Measurements from ENCODE around the gene PLXND1.
"Not testable (repeated sequence)": the region's sequence is repeated elsewhere in the genome, so short reads cannot be mapped to it uniquely, and the experiment has no call there.

Gene PLXND1

DNA sequence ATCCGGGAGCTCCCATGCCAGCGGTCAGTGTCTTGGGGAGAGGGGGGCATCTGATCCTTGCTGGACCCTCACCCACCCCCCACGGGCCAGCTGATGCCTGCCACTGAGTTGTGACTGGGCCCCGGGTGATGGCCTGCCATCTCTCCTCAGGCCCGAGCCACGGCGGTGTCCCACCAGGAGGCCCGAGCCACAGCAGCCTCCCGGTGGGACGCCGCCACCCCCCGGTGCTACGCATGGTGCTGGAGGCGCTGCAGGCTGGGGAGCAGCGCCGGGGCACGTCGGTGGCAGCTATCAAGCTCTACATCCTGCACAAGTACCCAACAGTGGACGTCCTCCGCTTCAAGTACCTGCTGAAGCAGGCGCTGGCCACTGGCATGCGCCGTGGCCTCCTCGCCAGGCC, 59.2 kb downstream of the PLXND1 start:
- DNase-seq: no peak

DNA sequence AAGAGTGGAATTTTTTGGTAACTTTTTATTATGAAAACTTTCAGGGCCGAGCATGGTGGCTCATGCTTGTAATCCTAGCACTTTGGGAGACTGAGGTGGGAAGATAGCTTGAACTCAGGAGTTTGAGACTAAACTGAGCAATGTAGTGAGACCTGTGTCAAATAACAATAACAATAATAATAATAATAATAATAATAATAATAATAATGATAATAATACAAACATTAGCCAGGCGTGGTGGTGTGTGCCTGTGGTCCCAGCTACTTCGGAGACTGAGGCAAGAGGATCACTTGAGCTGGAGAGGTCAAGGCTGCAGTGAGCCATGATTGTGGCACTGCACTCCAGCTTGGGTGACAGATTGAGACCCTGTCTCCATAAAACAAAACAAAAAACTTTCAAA, 60.5 kb downstream of the PLXND1 start:
- DNase-seq: not testable (repeated sequence)

DNA sequence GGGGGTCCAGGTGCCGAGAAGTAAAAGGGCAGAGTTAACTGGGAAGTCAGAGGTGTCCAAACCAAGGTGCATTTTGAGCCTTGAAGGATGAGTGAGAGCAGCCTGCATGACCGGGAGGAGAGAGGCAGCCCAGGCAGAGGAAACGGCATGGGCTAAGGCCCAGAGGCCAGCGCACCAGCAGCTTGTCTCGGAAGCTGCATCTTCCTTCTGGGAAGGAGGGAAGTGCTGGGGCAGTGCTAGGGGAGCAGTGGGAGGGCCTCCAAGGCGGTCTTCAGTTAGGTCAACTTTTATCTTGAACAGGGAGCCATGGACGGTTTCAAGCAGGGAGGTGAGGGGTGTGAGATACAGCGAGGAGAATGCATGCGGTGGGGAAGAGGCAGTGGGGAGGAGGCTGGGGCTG, 62.5 kb downstream of the PLXND1 start:
- no peak for DNase-seq

DNA sequence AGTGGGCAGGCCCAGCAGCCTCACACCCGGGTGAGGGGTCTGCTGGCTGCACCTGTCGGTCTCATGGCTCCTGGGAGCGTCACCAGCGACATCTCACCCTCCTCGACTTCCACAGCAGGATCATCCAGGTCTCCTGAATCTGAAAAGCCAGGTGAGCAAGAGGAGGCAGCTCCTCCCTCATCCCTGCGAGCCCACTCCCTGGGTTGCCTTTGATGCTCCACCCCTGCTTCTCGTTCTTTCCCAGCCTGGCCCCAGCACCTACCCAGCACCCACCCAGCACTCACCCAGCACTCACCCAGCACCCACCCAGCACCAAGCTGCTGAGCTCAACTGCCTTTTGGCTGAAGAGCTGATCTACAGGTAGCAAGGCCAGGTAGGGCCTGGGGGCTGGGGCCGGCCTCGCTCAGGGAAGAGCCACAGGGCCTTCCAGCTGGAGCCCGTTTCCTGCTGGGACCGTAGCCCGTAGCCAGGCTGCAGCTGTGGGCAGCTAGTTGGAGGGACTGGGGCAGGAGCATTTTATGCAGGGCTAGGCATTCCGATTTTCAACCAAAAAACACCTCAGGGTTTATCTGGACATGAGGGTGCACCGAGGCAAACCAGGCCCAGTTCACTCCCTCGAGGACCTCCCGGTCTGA, 63.2 kb downstream of the PLXND1 start, which contains the start of gene H1-8:
Gene H1-8, plus strand, starts transcription at position 20 of the 635 bp plus-strand sequence. Its CDS starts 44 bp downstream, at position 64.
- DNase-seq: no peak

DNA sequence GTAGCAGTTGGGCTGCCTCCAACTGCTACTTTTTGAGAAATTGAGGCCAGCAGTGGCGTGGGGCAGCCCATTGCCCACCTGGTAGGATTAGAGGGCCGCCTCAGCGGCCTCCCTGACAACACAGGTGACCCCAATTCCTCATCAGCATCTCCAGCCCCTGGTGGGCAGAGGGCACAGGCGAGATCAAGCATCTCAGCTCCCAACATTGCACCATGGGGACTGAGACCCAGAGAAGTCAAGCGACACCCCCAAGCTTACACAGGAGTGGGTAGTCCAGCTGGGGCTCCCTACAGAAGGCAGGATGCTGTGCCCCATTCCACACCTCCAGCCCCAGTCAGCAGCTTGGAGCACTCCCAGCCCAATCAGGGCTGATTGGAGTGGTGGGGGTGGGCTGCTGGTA, 63.7 kb downstream of the PLXND1 start:
- DNase-seq: no peak

DNA sequence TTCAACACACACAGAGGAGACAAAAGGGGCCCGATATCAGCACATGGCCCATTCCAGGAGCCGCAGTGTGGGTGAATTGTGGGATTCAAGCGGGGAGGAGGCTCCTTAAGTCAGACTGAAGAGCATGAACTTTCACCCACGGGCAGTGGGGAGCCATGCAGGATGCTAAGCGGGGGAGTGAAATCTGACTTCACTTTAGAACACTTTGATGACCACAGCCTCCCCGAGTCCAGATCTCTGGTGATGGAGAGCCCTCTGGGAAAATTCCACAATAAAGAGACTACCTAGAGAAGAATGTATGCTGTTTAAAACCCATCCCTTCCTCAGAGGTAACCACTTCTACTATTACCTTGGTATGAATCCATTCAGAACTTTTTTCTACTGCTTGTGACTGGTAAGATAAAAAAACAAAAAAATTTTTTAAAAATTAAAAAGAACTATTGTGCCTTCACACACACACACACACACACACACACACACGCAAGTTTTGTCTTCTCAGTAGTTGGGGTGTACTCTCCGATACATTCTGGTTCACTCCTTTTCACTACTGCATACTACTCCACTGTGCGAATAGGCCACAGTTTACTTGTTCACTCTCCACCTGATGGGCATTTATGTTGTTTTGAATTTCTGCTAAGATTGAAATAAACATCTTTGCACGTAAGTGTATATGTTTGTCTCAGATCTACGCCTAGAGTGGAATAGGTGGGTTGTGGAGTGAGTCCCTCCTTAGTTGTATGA, 65.5 kb downstream of the PLXND1 start:
- DNase-seq: no peak

DNA sequence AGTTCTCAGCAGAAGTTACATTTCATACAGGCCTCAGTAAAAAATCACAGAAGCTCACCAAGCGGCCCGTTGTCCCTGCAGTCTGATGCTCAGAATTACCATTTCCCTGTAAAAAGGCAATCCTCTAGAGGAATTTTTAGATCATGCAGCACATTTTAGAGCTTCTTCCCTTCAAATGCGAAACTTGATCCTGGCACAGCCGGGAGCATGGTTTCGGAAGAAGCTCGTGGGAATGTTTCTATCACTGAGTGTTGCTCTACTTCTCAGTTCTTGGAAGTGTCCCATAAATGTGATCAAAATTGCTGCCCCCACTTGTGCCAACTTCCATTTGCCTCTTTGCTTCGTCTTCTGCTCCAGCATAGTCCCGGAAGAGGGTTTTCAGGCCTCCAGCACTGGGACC, 67.3 kb downstream of the PLXND1 start:
- no peak for DNase-seq

DNA sequence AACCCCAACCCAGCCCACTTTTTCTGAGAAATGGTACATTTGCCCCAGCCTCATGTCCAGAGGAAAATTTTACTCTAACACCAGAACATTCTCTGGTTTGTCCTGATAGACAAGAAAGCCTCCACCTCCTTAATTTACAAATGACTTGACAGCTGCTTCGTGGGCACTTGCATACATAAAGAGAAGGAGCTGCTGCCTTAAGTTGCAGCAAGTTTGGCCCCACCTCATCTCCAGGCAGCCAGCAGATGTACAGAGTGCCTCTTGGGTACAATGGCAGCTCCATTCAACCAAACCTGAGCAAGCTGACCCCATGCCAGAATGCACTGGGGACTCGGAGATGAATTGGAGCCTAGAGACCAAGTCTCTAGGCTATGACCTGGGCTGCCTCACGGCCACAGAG, 69.7 kb downstream of the PLXND1 start:
- DNase-seq: no peak

DNA sequence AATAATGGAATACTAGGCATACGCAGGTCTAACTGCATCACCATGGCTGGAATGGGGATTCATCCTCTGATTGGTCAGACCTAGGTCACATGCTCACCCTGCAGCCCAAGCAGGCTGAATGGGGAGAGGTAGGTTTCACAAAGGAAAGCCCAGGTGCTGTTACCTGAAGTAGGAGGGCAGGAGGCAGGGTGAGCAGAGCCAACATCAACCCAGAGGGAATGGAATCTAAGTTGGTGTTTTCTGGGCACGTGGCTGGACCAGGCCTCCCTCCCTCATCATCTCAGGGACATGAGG, 70.2 kb downstream of the PLXND1 start:
- no peak for DNase-seq

DNA sequence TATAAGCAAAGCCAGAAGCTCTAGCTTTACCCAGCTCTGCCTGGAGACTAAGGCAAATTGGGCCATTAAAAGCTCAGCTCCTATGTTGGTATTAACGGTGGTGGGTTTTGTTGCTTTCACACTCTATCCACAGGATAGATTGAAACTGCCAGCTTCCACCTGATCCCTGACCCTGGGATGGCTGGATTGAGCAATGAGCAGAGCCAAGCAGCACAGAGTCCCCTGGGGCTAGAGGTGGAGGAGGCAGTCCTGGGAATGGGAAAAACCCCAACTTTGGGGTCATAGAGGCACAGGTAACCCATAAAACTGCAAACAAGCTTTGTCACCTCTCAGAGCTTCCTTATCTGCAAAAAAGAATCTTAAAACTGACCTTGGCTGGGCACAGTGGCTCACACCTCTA, 71.4 kb downstream of the PLXND1 start:
- no peak for DNase-seq

DNA sequence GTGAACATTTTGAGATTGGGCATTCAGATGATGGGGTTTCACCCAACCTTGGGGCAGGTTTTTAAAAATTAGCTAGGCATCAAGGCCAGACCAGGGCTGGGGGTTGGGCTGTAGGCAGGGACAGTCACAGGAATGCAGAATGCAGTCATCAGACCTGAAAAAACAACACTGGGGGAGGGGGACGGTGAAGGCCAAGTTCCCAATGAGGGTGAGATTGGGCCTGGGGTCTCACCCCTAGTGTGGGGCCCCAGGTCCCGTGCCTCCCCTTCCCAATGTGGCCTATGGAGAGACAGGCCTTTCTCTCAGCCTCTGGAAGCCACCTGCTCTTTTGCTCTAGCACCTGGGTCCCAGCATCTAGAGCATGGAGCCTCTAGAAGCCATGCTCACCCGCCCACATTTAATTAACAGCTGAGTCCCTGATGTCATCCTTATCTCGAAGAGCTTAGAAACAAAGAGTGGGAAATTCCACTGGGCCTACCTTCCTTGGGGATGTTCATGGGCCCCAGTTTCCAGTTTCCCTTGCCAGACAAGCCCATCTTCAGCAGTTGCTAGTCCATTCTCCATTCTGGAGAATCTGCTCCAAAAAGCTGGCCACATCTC, 71.9 kb downstream of the PLXND1 start:
- no peak for DNase-seq

DNA sequence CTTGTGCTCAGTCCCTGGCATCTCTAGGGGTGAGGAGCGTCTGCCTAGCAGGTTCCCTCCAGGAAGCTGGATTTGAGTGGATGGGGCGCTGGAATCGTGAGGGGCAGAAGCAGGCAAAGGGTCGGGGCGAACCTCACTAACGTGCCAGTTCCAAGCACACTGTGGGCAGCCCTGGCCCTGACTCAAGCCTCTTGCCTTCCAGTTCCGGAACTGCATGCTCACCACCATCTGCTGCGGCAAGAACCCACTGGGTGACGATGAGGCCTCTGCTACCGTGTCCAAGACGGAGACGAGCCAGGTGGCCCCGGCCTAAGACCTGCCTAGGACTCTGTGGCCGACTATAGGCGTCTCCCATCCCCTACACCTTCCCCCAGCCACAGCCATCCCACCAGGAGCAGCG, 73.1 kb downstream of the PLXND1 start:
- no peak for DNase-seq

DNA sequence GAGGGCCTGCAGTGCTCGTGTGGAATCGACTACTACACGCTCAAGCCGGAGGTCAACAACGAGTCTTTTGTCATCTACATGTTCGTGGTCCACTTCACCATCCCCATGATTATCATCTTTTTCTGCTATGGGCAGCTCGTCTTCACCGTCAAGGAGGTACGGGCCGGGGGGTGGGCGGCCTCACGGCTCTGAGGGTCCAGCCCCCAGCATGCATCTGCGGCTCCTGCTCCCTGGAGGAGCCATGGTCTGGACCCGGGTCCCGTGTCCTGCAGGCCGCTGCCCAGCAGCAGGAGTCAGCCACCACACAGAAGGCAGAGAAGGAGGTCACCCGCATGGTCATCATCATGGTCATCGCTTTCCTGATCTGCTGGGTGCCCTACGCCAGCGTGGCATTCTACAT, 74.2 kb downstream of the PLXND1 start:
- DNase-seq: no peak

DNA sequence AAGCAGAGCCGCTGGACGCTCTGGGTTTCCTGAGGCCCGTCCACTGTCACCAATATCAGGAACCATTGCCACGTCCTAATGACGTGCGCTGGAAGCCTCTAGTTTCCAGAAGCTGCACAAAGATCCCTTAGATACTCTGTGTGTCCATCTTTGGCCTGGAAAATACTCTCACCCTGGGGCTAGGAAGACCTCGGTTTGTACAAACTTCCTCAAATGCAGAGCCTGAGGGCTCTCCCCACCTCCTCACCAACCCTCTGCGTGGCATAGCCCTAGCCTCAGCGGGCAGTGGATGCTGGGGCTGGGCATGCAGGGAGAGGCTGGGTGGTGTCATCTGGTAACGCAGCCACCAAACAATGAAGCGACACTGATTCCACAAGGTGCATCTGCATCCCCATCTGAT, 74.8 kb downstream of the PLXND1 start:
- no peak for DNase-seq

DNA sequence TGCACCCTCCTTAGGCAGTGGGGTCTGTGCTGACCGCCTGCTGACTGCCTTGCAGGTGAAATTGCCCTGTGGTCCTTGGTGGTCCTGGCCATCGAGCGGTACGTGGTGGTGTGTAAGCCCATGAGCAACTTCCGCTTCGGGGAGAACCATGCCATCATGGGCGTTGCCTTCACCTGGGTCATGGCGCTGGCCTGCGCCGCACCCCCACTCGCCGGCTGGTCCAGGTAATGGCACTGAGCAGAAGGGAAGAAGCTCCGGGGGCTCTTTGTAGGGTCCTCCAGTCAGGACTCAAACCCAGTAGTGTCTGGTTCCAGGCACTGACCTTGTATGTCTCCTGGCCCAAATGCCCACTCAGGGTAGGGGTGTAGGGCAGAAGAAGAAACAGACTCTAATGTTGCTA, 75.7 kb downstream of the PLXND1 start:
- DNase-seq: no peak

DNA sequence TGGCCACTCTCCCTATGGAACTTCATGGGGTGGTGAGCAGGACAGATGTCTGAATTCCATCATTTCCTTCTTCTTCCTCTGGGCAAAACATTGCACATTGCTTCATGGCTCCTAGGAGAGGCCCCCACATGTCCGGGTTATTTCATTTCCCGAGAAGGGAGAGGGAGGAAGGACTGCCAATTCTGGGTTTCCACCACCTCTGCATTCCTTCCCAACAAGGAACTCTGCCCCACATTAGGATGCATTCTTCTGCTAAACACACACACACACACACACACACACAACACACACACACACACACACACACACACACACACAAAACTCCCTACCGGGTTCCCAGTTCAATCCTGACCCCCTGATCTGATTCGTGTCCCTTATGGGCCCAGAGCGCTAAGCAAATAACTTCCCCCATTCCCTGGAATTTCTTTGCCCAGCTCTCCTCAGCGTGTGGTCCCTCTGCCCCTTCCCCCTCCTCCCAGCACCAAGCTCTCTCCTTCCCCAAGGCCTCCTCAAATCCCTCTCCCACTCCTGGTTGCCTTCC, 76.2 kb downstream of the PLXND1 start:
- DNase-seq: no peak

DNA sequence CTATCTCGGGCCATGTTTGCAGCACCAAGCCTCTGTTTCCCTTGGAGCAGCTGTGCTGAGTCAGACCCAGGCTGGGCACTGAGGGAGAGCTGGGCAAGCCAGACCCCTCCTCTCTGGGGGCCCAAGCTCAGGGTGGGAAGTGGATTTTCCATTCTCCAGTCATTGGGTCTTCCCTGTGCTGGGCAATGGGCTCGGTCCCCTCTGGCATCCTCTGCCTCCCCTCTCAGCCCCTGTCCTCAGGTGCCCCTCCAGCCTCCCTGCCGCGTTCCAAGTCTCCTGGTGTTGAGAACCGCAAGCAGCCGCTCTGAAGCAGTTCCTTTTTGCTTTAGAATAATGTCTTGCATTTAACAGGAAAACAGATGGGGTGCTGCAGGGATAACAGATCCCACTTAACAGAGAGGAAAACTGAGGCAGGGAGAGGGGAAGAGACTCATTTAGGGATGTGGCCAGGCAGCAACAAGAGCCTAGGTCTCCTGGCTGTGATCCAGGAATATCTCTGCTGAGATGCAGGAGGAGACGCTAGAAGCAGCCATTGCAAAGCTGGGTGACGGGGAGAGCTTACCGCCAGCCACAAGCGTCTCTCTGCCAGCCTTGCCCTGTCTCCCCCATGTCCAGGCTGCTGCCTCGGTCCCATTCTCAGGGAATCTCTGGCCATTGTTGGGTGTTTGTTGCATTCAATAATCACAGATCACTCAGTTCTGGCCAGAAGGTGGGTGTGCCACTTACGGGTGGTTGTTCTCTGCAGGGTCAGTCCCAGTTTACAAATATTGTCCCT, 76.9 kb downstream of the PLXND1 start:
- DNase-seq: no peak

DNA sequence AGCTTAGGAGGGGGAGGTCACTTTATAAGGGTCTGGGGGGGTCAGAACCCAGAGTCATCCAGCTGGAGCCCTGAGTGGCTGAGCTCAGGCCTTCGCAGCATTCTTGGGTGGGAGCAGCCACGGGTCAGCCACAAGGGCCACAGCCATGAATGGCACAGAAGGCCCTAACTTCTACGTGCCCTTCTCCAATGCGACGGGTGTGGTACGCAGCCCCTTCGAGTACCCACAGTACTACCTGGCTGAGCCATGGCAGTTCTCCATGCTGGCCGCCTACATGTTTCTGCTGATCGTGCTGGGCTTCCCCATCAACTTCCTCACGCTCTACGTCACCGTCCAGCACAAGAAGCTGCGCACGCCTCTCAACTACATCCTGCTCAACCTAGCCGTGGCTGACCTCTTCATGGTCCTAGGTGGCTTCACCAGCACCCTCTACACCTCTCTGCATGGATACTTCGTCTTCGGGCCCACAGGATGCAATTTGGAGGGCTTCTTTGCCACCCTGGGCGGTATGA, 77.8 kb downstream of the PLXND1 start, which contains the start of gene RHO:
Gene RHO, plus strand, starts transcription at position 51 of the 512 bp plus-strand sequence. Its CDS starts 95 bp downstream, at position 146.
- no peak for DNase-seq

DNA sequence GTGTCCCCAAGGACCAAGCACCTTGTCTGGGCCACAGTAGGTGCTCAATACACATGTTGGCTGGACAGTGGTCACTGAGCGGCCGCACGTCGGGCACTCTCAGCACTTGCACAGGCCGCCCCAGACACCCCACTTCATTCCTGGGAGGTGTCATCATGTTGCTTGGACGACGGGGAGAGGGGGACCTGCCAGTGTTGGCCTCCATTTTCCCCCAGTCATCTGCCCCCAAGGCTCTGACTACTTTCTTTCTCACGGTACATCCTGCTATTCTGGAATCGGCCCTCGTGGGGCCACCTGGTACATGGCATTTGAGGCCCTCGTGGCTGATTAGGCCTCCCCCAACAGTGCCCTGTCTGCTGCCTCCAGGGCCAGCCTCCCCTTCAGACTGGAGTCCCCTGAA, 79.2 kb downstream of the PLXND1 start:
- DNase-seq: no peak

DNA sequence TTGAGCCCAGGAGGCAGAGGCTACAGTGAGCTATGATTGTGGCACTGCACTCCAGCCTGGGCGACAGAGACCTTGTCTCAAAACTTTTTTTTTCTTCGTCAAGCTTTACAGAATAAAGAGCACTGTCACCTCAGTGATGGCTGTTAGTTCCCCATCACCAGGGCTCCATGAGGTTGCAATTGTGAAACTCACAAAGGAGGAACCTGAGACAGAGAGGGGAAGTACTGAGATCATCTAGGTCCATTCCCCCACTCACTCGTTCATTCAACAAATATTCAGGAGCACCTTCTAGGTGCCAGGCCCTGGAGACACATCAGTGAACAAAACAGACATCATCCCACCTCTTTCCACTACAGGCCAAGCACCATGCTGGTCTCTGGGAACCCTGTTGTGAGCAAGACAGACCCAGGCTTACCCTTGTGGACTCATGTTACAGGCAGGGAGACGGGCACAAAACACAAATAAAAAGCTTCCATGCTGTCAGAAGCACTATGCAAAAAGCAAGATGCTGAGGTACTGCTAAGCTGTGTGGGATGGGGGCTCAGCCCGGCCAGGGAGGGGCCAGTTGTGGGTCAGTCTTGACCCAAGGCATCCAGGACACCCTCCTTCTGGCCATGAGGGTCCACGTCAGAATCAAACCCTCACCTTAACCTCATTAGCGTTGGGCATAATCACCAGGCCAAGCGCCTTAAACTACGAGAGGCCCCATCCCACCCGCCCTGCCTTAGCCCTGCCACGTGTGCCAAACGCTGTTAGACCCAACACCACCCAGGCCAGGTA, 80.2 kb downstream of the PLXND1 start:
- DNase-seq: no peak

DNA sequence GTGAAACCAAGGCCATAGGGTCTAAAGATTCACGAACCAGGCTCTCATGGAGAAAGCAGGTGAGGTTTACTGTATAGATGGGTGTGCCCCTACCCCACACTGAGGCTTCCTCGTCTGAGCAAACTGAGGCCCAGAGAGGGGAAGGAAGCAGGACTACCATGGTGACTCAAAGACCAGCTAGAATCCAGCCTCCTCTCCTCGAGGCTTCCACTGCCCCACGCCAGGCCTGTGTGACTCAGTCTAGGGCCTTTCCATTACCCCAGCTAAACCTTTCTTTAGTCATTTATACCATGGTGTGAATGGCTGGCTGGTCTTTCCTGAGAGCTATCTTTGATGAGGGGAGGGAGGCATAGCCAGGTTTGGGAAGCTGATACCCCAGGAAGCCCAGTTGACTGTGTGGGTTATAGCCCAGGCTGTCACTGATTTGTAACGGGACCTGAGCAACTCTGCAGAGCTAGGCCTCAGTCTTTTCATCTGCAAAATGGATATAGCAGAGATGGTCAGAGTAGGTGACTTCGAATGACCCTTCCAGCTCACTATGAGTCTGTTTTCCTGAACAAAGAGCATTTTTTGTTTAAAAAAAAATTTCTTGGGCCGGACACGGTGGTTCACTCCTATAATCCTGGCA, 81.0 kb downstream of the PLXND1 start:
- no peak for DNase-seq

DNA sequence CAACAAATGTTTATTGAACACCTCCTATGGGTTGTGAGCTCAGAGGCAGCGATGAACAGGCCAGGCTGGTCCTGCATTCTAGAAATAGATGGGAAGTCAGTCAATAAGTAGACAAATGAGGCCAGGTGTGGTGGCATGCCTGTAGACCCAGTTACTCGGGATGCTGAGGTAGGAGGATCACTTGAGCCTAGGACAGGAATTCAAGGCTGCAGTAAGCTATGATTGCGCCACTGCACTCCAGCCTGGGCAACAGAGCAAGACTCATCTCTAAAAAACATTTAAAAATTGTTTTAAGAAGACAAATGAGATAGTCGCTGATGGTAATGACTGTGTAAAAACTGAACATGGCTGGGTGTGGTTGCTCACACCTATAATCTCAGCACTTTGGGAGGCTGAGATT, 82.4 kb downstream of the PLXND1 start:
- no peak for DNase-seq

Measured in stimulated activated CD4-positive, alpha-beta T cell treated with anti-CD3 and anti-CD28 coated beads, Interleukin-4, amount 100 ng/mL, for 1 hour (primary cell).